ENCODE results near the gene PLA2G1B.
"Not testable (repeated sequence)": the region's sequence is repeated elsewhere in the genome, so short reads cannot be mapped to it uniquely, and the experiment has no call there.

Gene PLA2G1B

DNA sequence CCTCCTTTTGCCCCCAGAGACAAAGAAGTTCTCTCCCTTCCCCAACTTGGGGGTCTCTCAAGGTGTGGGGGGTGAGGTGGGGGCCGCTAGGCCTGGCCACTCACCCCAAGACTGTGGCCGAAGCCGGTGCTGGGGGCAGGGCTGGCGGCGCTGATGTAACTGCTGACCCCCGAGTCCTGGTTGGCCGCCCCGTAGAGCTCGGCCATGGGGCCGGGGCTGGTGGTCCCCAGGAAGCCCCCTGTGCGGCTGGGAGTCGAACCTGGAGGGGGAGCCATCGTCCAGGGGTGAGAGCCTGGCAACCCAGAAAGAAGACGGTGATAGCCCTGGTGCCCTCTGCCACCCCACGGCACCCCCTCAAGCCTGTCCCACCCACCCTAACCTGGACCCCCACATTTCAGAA is 18.5 kb upstream of the PLA2G1B start:
- TF ChIP-seq, protein P1, sequence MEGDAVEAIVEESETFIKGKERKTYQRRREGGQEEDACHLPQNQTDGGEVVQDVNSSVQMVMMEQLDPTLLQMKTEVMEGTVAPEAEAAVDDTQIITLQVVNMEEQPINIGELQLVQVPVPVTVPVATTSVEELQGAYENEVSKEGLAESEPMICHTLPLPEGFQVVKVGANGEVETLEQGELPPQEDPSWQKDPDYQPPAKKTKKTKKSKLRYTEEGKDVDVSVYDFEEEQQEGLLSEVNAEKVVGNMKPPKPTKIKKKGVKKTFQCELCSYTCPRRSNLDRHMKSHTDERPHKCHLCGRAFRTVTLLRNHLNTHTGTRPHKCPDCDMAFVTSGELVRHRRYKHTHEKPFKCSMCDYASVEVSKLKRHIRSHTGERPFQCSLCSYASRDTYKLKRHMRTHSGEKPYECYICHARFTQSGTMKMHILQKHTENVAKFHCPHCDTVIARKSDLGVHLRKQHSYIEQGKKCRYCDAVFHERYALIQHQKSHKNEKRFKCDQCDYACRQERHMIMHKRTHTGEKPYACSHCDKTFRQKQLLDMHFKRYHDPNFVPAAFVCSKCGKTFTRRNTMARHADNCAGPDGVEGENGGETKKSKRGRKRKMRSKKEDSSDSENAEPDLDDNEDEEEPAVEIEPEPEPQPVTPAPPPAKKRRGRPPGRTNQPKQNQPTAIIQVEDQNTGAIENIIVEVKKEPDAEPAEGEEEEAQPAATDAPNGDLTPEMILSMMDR (IDR thresholded peaks at IDR 0.05; ENCODE audit: low read depth, low read length): no peak
- H3K9me3 ChIP-seq: no peaks in the 10 kb centered on the region
- H3K27me3 ChIP-seq: no peaks in the 10 kb centered on the region
- H3K4me3 ChIP-seq (ENCODE audit: low read depth, low read length): no peak overlapping the region
- no peaks in the 10 kb centered on the region for H3K36me3 ChIP-seq
- DNase-seq: no peak
- H3K4me1 ChIP-seq: no peaks in the 10 kb centered on the region

DNA sequence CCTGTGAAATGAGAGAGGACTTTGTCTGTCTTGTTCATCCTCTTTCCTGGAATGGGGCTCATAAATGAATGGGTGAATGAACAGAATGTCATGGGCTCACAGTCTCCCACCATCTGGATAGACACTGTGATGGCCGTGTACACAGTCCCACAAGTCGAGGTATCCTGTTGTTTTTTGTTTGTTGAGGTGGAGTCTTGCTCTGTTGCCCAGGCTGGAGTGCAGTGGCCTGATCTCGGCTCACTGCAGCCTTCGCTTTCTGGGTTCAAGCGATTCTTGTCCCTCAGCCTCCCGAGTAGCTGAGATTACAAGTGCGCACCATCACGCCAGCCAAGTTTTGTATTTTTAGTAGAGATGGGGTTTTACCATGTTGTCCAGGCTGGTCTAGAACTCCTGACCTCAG is 16.1 kb upstream of the PLA2G1B start:
- no peaks in the 10 kb centered on the region for H3K36me3 ChIP-seq
- H3K27me3 ChIP-seq: no peaks in the 10 kb centered on the region
- H3K9me3 ChIP-seq: no peaks in the 10 kb centered on the region
- no peak for DNase-seq
- H3K4me1 ChIP-seq: no peaks in the 10 kb centered on the region
- H3K4me3 ChIP-seq (ENCODE audit: low read depth, low read length): no peak overlapping the region
- TF ChIP-seq, protein P1 (IDR thresholded peaks at IDR 0.05; ENCODE audit: low read depth, low read length): no peak

DNA sequence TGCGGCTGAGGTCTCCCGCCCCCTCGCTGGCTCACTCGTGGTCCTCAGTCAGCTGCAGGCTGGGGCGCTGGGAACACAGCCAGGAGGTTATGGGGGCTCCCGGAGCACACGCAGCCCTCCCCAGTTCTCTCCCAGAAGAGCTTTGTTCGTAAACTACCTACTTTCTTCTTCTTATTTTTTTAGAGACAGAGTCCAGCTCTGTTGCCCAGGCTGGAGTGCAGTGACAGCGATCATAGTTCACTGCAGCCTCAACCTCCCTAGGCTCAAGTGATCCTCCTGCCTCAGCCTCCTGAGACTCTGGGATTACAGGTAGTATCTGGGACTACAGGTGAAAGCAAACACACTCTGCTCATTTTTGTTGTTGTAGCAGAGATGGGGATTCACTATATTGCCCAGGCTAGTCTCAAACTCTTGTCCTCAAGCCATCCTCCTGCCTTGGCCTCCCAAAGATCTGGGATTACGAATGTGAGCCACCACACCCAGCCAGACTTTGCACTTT is 15.5 kb upstream of the PLA2G1B start:
- DNase-seq: no peak
- no peak overlapping the region for H3K4me3 ChIP-seq (ENCODE audit: low read depth, low read length)

DNA sequence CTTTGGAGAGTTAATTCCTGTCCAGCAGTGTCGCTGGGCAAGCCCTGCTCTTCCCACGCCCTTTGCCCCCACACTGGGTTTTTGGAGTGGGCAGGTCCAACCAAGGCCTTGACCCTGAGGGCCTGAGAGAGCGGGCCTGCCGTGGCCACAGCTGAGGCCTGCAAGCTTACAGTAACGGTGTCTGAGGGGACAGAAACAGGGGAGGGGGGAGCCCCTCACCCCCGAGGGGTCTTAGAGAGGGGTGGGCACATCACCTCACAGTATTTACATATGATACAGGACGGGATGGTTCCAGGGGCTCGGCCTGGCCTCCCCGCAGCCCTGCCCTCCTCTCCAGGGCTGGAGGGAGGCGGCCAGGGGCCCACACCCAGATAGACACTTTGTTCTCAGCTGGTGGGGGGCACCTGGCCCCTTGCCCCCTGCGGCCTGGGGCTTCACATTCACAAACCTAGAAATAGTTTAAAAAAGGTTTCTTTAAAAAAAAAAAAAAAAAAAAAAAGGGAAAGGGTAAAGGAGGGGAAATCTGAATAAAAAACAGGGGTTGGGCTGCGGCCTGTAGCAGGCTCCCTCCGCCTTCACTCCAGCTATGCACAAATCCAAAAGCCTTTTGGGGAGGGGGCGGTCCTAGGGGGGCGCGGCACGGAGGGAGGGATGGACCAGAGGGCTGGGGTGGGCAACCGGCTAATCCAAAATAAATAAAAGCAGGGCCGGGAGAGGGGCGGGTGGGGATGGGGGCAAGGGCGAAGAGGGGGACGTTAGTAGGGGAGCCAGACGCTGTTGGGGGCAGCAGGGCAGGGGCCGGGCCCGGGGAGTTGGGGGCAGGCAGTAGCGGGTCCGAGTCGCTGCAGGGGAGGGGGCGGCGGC is 14.8 kb upstream of the PLA2G1B start:
- TF ChIP-seq, protein P1 (IDR thresholded peaks at IDR 0.05; ENCODE audit: low read depth, low read length): no peak
- H3K27me3 ChIP-seq: no peaks in the 10 kb centered on the region
- no peaks in the 10 kb centered on the region for H3K36me3 ChIP-seq
- no peaks in the 10 kb centered on the region for H3K4me1 ChIP-seq
- H3K4me3 ChIP-seq (ENCODE audit: low read depth, low read length): no peak overlapping the region
- H3K9me3 ChIP-seq: no peaks in the 10 kb centered on the region
- DNase-seq: no peak

More for the DNA sequence above, 15.5 kb upstream of the PLA2G1B start:
- Histone ChIP-seq H3K27me3 (no peaks in the 10 kb centered on the region), H3K4me1 (no peaks in the 10 kb centered on the region), H3K9me3 (no peaks in the 10 kb centered on the region), H3K36me3 (no peaks in the 10 kb centered on the region)
- TF ChIP-seq, protein P1 (IDR thresholded peaks at IDR 0.05; ENCODE audit: low read depth, low read length): no peak

DNA sequence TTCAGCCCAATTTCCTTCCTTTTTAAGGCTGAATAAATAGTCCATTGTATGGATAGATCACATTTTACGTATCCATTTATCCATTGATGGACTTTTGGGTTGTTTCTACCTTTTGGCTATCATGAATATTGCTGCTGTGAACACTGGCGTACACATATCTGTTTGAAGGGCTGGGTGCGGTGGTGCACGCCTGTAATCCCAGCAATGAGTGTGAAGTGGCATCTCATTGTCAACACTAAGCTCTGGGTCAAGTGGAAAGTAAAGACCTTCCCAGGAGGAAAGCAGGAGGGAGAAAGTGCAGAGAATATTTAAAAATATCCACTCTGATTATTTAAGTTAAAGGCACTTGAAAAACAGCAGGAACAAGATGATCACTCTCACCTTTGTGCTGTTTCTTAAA is 11.7 kb upstream of the PLA2G1B start:
- Histone ChIP-seq H3K27me3 (no peaks in the 10 kb centered on the region), H3K9me3 (peaks cover 5% of the 10 kb centered on the region; the same call in 1 of the 2 replicates), H3K4me1 (no peaks in the 10 kb centered on the region), H3K36me3 (no peaks in the 10 kb centered on the region), H3K4me3 (ENCODE audit: low read depth, low read length) (no peak overlapping the region)
- TF ChIP-seq, protein P1 (IDR thresholded peaks at IDR 0.05; ENCODE audit: low read depth, low read length): no peak
- DNase-seq: no peak

DNA sequence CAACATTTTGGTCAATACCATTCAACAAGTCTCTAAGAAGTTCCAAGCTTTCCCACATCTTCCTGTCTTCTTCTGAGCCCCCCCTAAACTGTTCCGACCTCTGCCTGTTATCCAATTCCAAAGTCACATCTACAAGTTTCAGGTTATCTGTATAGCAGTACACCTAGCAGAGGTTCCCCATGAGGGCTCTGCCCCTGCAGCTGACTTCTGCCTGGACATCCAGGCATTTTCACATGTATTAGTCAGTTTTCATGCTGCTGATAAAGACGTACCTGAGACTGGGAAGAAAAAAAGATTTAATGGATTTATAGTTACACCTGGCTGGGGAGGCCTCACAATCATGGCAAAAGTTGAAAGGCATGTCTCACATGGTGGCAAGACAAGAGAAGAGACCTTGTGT is 10.2 kb upstream of the PLA2G1B start:
- H3K4me3 ChIP-seq (ENCODE audit: low read depth, low read length): no peak overlapping the region
- no peak for DNase-seq
- no peaks in the 10 kb centered on the region for H3K27me3 ChIP-seq
- no peaks in the 10 kb centered on the region for H3K36me3 ChIP-seq
- peaks cover 5% of the 10 kb centered on the region; the same call in 1 of the 2 replicates for H3K9me3 ChIP-seq
- TF ChIP-seq, protein P1 (IDR thresholded peaks at IDR 0.05; ENCODE audit: low read depth, low read length): no peak
- no peaks in the 10 kb centered on the region for H3K4me1 ChIP-seq

DNA sequence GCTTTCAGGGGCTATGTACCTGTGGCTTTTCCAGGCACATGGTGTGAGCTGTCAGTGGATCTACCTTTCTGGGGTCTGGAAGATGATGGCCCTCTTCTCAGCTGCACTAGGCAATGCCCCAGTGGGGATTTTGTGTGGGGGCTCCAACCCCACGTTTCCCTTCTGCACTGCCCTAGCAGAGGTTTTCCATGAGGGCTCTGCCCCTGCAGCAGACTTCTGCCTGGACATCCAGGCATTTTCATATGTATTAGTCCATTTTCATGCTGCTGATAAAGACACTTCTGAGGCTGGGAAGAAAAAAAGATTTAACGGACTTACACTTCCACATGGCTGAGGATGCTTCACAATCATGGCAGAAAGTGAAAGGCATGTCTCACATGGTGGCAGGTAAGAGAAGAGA is 8.8 kb upstream of the PLA2G1B start:
- H3K4me1 ChIP-seq; H3K4me3 ChIP-seq (ENCODE audit: low read depth, low read length); H3K9me3 ChIP-seq; H3K27me3 ChIP-seq; H3K36me3 ChIP-seq; DNase-seq: not testable (repeated sequence)

Data from BE2C (cell line).